ENCODE data around the gene KCND1.

DNA sequence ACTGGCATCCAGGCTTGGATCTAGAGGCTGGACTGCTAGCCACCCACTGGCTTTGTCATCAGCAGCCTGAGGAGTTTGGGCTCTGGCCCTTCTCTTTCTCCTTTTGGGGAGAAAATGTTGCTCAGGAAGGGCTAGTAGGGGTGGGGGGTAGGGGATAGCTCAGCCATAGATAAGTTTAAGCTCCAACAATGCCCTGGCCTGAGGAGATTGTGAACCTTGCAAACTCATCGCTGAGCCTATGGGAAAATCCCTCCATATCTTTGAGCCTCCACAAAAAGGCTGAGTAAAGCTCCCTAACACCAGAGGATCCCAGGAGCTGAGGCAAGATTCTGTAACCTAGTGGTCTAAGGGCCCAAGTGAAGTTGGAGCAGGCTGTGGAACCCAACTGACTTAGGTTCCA lies 23.1 kb downstream of the KCND1 start:
- TF ChIP-seq, protein P1, sequence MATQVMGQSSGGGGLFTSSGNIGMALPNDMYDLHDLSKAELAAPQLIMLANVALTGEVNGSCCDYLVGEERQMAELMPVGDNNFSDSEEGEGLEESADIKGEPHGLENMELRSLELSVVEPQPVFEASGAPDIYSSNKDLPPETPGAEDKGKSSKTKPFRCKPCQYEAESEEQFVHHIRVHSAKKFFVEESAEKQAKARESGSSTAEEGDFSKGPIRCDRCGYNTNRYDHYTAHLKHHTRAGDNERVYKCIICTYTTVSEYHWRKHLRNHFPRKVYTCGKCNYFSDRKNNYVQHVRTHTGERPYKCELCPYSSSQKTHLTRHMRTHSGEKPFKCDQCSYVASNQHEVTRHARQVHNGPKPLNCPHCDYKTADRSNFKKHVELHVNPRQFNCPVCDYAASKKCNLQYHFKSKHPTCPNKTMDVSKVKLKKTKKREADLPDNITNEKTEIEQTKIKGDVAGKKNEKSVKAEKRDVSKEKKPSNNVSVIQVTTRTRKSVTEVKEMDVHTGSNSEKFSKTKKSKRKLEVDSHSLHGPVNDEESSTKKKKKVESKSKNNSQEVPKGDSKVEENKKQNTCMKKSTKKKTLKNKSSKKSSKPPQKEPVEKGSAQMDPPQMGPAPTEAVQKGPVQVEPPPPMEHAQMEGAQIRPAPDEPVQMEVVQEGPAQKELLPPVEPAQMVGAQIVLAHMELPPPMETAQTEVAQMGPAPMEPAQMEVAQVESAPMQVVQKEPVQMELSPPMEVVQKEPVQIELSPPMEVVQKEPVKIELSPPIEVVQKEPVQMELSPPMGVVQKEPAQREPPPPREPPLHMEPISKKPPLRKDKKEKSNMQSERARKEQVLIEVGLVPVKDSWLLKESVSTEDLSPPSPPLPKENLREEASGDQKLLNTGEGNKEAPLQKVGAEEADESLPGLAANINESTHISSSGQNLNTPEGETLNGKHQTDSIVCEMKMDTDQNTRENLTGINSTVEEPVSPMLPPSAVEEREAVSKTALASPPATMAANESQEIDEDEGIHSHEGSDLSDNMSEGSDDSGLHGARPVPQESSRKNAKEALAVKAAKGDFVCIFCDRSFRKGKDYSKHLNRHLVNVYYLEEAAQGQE (IDR thresholded peaks at IDR 0.05; ENCODE audit: low read depth, low read length), result no peak
- TF ChIP-seq GABPA (IDR thresholded peaks at IDR 0.05; ENCODE audit: low read depth) (no peak), CREM (IDR thresholded peaks at IDR 0.05; ENCODE audit: low read depth) (no peak), TARDBP (IDR thresholded peaks at IDR 0.05; ENCODE audit: borderline replicate concordance) (no peak), SREBF1 (IDR thresholded peaks at IDR 0.05; ENCODE audit: low read length) (no peak), CBX5 (IDR thresholded peaks at IDR 0.05; ENCODE audit: low read depth) (no peak), SMAD1 (IDR thresholded peaks at IDR 0.05; ENCODE audit: low read depth, partially characterized antibody) (no peak), JUND (IDR thresholded peaks at IDR 0.05; ENCODE audit: low read depth, low read length) (no peak), POLR2AphosphoS5 (IDR thresholded peaks at IDR 0.05; ENCODE audit: low read length) (no peak), TCF12 (IDR thresholded peaks at IDR 0.05; ENCODE audit: low read depth, low read length) (no peak), HDAC6 (IDR thresholded peaks at IDR 0.05; ENCODE audit: unreplicated experiment) (no peak), RAD21 (IDR thresholded peaks at IDR 0.05; ENCODE audit: insufficient read depth, low read depth, low read length) (no peak)
- TF ChIP-seq, protein P2, sequence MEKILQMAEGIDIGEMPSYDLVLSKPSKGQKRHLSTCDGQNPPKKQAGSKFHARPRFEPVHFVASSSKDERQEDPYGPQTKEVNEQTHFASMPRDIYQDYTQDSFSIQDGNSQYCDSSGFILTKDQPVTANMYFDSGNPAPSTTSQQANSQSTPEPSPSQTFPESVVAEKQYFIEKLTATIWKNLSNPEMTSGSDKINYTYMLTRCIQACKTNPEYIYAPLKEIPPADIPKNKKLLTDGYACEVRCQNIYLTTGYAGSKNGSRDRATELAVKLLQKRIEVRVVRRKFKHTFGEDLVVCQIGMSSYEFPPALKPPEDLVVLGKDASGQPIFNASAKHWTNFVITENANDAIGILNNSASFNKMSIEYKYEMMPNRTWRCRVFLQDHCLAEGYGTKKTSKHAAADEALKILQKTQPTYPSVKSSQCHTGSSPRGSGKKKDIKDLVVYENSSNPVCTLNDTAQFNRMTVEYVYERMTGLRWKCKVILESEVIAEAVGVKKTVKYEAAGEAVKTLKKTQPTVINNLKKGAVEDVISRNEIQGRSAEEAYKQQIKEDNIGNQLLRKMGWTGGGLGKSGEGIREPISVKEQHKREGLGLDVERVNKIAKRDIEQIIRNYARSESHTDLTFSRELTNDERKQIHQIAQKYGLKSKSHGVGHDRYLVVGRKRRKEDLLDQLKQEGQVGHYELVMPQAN (conservative IDR thresholded peaks at IDR 0.05), result no peak
- TF ChIP-seq, protein P3, sequence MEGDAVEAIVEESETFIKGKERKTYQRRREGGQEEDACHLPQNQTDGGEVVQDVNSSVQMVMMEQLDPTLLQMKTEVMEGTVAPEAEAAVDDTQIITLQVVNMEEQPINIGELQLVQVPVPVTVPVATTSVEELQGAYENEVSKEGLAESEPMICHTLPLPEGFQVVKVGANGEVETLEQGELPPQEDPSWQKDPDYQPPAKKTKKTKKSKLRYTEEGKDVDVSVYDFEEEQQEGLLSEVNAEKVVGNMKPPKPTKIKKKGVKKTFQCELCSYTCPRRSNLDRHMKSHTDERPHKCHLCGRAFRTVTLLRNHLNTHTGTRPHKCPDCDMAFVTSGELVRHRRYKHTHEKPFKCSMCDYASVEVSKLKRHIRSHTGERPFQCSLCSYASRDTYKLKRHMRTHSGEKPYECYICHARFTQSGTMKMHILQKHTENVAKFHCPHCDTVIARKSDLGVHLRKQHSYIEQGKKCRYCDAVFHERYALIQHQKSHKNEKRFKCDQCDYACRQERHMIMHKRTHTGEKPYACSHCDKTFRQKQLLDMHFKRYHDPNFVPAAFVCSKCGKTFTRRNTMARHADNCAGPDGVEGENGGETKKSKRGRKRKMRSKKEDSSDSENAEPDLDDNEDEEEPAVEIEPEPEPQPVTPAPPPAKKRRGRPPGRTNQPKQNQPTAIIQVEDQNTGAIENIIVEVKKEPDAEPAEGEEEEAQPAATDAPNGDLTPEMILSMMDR (IDR thresholded peaks at IDR 0.05 in 2 of 3, conservative IDR thresholded peaks at IDR 0.05 in 1 of 3; ENCODE audit: control insufficient read depth in 2 of 3, extremely low read depth in 1 of 3, insufficient read depth in 1 of 3, low read depth in 3 of 3, low read length in 3 of 3), result no peak

All from GM12878 (cell line).